Natural killer cell (primary cell): ENCODE measurements around the gene PEPD. TPM values are rescaled to one million over a fixed set of nuclear protein-coding genes. Genes with fewer than 3 reads are reported as not detected.

Source experiments
- ATAC-seq, 3 donors: fragments of 150-1000 bp in 2 of 3; fragments of 200-7000 bp in 1 of 3; cut with Tn5 transposase; 1 replicate in 1 of 3; 2 replicates in 2 of 3; pipeline ENCODE4 v1.10.0; 2021; ENCODE audit warnings: mild to moderate bottlenecking in 2 of 3, moderate library complexity in 2 of 3
- DNase-seq, 2 donors: peaks; one replicate each; pipeline versions ENCODE4 v3.0.0 to v3.0.0-alpha.2; 2013 to 2021; ENCODE audit warnings: mixed read lengths in 1 of 2
- H3K27ac ChIP-seq: one replicate; pipeline ENCODE4 v1.5.1; 2013; ENCODE audit warnings: mild to moderate bottlenecking, low read length
- H3K27me3 ChIP-seq: one replicate; pipeline ENCODE4 v1.6.1; 2013; ENCODE audit warnings: low read length; ENCODE audit not compliant: control insufficient read depth, insufficient read depth
- H3K36me3 ChIP-seq: one replicate; pipeline ENCODE4 v1.6.1; 2013; ENCODE audit warnings: low read length; ENCODE audit not compliant: control insufficient read depth, insufficient read depth
- H3K4me1 ChIP-seq: one replicate; pipeline ENCODE4 v1.6.1; 2013; ENCODE audit warnings: low read length; ENCODE audit not compliant: control insufficient read depth, insufficient read depth
- H3K4me3 ChIP-seq: one replicate; pipeline ENCODE4 v1.5.1; 2013; ENCODE audit warnings: low read length
- H3K9me3 ChIP-seq: one replicate; pipeline ENCODE4 v1.6.1; 2013; ENCODE audit warnings: low read length; ENCODE audit not compliant: control insufficient read depth, insufficient read depth
- H3K27ac Mint-ChIP-seq, 2 donors: one replicate each; pipeline ENCODE4 v1.8.0; 2022; ENCODE audit warnings: mild to moderate bottlenecking in 2 of 2, mixed read lengths in 2 of 2, moderate library complexity in 1 of 2
- H3K27me3 Mint-ChIP-seq, 2 donors: one replicate each; pipeline ENCODE4 v1.8.0; 2022; ENCODE audit warnings: low read depth in 2 of 2, mixed read lengths in 2 of 2
- H3K36me3 Mint-ChIP-seq: one replicate; pipeline ENCODE4 v1.8.0; 2022; ENCODE audit warnings: mixed read lengths
- H3K4me1 Mint-ChIP-seq, 2 donors: one replicate each; pipeline ENCODE4 v1.8.0; 2022; ENCODE audit warnings: mixed read lengths in 2 of 2
- H3K4me3 Mint-ChIP-seq: one replicate; pipeline ENCODE4 v1.8.0; 2022; ENCODE audit warnings: mild to moderate bottlenecking, moderate library complexity, mixed read lengths
- H3K9me3 Mint-ChIP-seq, 2 donors: one replicate each; pipeline ENCODE4 v1.8.0; 2022; ENCODE audit warnings: mixed read lengths in 2 of 2
- CTCF ChIP-seq: fragments of 200-600 bp; IDR thresholded peaks from one replicate; pipeline ENCODE4 v1.8.0; 2022; ENCODE audit warnings: antibody characterized with exemption
- WGBS: methylation state at CpG from one replicate; pipeline ENCODE4 v1.1.7; 2013; ENCODE audit warnings: missing lambda C conversion rate; ENCODE audit not compliant: insufficient coverage; 5-methylcytosine and 5-hydroxymethylcytosine counted together
- intact Hi-C: fragments of 100-400 bp; cut with micrococcal nuclease; formaldehyde crosslinking; loops from one replicate; pipeline ENCODE4 v1.14.2; 2022
- total RNA-seq, 4 donors: library from RNA; stranded (reverse); fragments of 120-200 nt in 1 of 4; gene quantifications; one replicate each; pipeline versions ENCODE4 v1.2.3 to v1.2.4, GENCODE V29; 2013 to 2022

PEPD gene
- total RNA-seq, 3 donors from 2014 or later (not counting 1 experiment from before 2014, with no cell fraction given), result 33.9 to 42.2 (median 40.9) TPM

GRCh38 chr19:33343301-33343700 lies 178.3 kb downstream of the PEPD start:
- DNase-seq (no peak), ATAC-seq (no peak)
- no peak overlapping the region for H3K27ac ChIP-seq
- Mint-ChIP-seq H3K4me3 (no peak overlapping the region), H3K9me3 (no peaks in the 10 kb centered on the region), H3K27ac (no peak overlapping the region), H3K4me1 (no peaks in the 10 kb centered on the region), H3K36me3 (no peaks in the 10 kb centered on the region), H3K27me3 (peaks cover 22 to 53% of the 10 kb centered on the region in 2 donors)
- TF ChIP-seq CTCF, result no peak
- peaks cover 14% of the 10 kb centered on the region for H3K27me3 ChIP-seq
- intact Hi-C loops, result no loop called here
- 89% methylated on average over 2 of the region's 2 CpGs for WGBS
- H3K36me3 ChIP-seq, result no peaks in the 10 kb centered on the region
- H3K9me3 ChIP-seq, result no peaks in the 10 kb centered on the region
- H3K4me1 ChIP-seq, result no peaks in the 10 kb centered on the region
- no peak overlapping the region for H3K4me3 ChIP-seq

GRCh38 chr19:33340991-33341390 lies 180.6 kb downstream of the PEPD start:
- H3K4me3 Mint-ChIP-seq, result no peak overlapping the region
- ATAC-seq, result no peak

DNA sequence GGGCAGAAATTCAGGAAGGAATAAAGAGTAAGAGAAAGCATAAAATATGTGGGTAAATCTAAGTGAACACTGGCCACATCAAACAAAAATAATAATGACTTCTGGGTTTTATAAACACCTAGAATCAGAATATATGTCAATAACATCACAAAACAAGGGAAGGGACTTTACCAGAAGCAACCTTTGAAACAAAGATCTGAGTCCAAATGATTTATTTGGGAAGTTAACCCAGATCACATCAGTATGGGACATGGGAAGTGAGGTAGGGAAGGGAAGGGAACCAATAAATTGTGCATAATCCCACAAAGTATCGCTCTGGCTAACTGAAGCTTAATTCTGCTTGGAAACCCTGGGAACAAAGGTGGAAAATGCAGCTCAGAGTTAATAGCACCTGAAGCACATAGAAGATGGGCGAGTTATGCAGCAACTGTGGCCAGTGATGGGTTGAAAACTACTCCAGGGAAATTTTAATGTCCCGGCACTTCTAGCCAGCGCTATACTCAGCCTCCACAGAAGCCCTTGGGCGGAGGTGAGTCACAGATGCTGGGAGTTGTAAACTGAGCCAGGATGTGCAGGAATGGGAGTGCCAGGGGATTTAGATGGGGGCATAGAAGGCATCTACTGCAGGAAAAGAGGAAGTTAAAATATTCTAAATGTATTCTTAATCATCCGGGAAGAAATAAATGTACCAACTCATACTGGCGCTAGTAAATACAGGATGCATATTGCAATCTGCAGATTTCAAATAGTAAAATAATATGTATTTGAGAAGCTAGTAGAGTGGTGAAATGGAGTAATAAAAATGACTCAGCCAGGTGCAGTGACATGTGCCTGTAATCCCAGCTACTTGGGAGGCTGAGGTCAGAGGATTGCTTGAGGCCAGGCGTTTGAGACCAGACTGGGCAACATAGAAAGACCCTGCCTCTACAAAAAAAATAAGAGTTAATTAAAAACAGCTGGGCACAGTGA lies 182.3 kb downstream of the PEPD start:
- Histone ChIP-seq H3K9me3 (no peaks in the 10 kb centered on the region), H3K4me1 (no peaks in the 10 kb centered on the region), H3K27ac (no peak overlapping the region), H3K4me3 (no peak overlapping the region), H3K36me3 (no peaks in the 10 kb centered on the region), H3K27me3 (peaks cover 14% of the 10 kb centered on the region)
- H3K27ac Mint-ChIP-seq, result no peak overlapping the region
- H3K4me1 Mint-ChIP-seq, result no peaks in the 10 kb centered on the region
- H3K36me3 Mint-ChIP-seq, result no peaks in the 10 kb centered on the region
- H3K9me3 Mint-ChIP-seq, result no peaks in the 10 kb centered on the region
- intact Hi-C loops, result no loop called here
- WGBS, result 83% methylated on average over 7 of the region's 8 CpGs
- H3K4me3 Mint-ChIP-seq, result no peak overlapping the region
- no peak for TF ChIP-seq CTCF
- no peak for DNase-seq
- ATAC-seq, result no peak
- peaks cover 16 to 39% of the 10 kb centered on the region in 2 donors for H3K27me3 Mint-ChIP-seq

More at GRCh38 chr19:33340991-33341390, 180.6 kb downstream of the PEPD start:
- Histone ChIP-seq H3K4me3 (no peak overlapping the region), H3K27me3 (peaks cover 14% of the 10 kb centered on the region), H3K27ac (no peak overlapping the region), H3K4me1 (no peaks in the 10 kb centered on the region), H3K36me3 (no peaks in the 10 kb centered on the region), H3K9me3 (no peaks in the 10 kb centered on the region)
- intact Hi-C loops, result no loop called here
- H3K9me3 Mint-ChIP-seq, result no peaks in the 10 kb centered on the region
- DNase-seq, result no peak
- 74% methylated on average over 2 of the region's 2 CpGs for WGBS
- H3K27me3 Mint-ChIP-seq, result peaks cover 23 to 56% of the 10 kb centered on the region in 2 donors
- H3K4me1 Mint-ChIP-seq, result no peaks in the 10 kb centered on the region
- H3K27ac Mint-ChIP-seq, result no peak overlapping the region
- no peak for TF ChIP-seq CTCF
- H3K36me3 Mint-ChIP-seq, result no peaks in the 10 kb centered on the region

Other genes starting within 250 kb of the PEPD start
- 10 to 100 TPM in 1 of 3 donors, 1 to 10 TPM in 2; 7.6 to 19.5 (median 8.2) TPM for gene CEBPA, start 219.3 kb downstream of the PEPD start, total RNA-seq
- gene CEBPG, start 148.1 kb downstream of the PEPD start, total RNA-seq, result 10 to 100 TPM; 22.3 to 28.1 (median 23.9) TPM
- not detected for gene CHST8, start 100.2 kb upstream of the PEPD start, total RNA-seq